ENCODE measurements around the gene MRPL51. TPM values are rescaled to one million over a fixed set of nuclear protein-coding genes. Genes with fewer than 3 reads are reported as not detected.

MRPL51 gene
- total RNA-seq, 2 donors from 2014 or later = 40.6 to 51.7 TPM

DNA sequence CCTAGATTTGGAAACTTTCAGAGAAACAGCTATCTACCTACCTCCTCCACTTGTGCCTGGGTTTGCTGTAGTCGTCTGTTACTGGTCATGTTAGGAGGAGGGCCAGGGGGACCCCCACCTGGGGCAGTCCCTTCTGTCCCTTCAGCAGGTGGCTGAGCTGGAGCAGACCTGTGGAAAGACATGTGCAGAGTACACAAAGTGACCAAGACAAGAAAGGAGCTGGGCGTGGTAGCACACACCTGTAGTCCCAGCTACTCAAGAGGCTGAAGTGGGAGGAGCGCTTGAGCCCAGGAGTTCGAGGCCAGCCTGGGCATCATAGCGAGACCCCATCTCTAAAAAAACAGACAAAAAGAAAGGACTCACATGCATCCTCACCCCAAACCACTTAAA lies 26.9 kb downstream of the MRPL51 start:
- no peak overlapping the region for H3K4me3 ChIP-seq
- H3K4me1 ChIP-seq (ENCODE audit: control insufficient read depth in 1 of 2, low read depth in 2 of 2) = peaks cover 13 to 33% of the 10 kb centered on the region in 2 donors
- H3K27me3 ChIP-seq (replicated peaks; ENCODE audit: insufficient read depth) = no peaks in the 10 kb centered on the region
- peaks cover 34% of the 10 kb centered on the region for H3K36me3 ChIP-seq
- ATAC-seq (ENCODE audit: insufficient number of reproducible peaks, low FRiP score, low read depth) (no peak), DNase-seq (ENCODE audit: low spot score) (no peak)
- no peak overlapping the region for H3K27ac ChIP-seq
- TF ChIP-seq CTCF (IDR thresholded peaks at IDR 0.05) = no peak
- no peaks in the 10 kb centered on the region for H3K9me3 ChIP-seq

- H3K9me3 ChIP-seq = no peaks in the 10 kb centered on the region
- no peaks in the 10 kb centered on the region for H3K27me3 ChIP-seq (replicated peaks; ENCODE audit: insufficient read depth)
- peaks cover 12 to 37% of the 10 kb centered on the region in 2 donors for H3K4me1 ChIP-seq (ENCODE audit: control insufficient read depth in 1 of 2, low read depth in 2 of 2)
- H3K4me3 ChIP-seq = no peak overlapping the region
- DNase-seq (ENCODE audit: low spot score) (no peak), ATAC-seq (ENCODE audit: insufficient number of reproducible peaks, low FRiP score, low read depth) (no peak)
- H3K27ac ChIP-seq = no peak overlapping the region
- peaks cover 40% of the 10 kb centered on the region for H3K36me3 ChIP-seq
- TF ChIP-seq CTCF (IDR thresholded peaks at IDR 0.05) = peak; percentile 86
These were observed 27.4 kb downstream of the MRPL51 start for GRCh38 chr12:6465467-6466183.

GRCh38 chr12:6464531-6464930 lies 28.5 kb downstream of the MRPL51 start:
- Histone ChIP-seq H3K4me3 (no peak overlapping the region), H3K27me3 (replicated peaks; ENCODE audit: insufficient read depth) (no peaks in the 10 kb centered on the region), H3K4me1 (ENCODE audit: control insufficient read depth in 1 of 2, low read depth in 2 of 2) (peaks cover 10 to 33% of the 10 kb centered on the region in 2 donors), H3K36me3 (peaks cover 45% of the 10 kb centered on the region), H3K27ac (no peak overlapping the region), H3K9me3 (no peaks in the 10 kb centered on the region)
- no peak for DNase-seq (ENCODE audit: low spot score)
- ATAC-seq (ENCODE audit: insufficient number of reproducible peaks, low FRiP score, low read depth) = no peak
- no peak for TF ChIP-seq CTCF (IDR thresholded peaks at IDR 0.05)

DNA sequence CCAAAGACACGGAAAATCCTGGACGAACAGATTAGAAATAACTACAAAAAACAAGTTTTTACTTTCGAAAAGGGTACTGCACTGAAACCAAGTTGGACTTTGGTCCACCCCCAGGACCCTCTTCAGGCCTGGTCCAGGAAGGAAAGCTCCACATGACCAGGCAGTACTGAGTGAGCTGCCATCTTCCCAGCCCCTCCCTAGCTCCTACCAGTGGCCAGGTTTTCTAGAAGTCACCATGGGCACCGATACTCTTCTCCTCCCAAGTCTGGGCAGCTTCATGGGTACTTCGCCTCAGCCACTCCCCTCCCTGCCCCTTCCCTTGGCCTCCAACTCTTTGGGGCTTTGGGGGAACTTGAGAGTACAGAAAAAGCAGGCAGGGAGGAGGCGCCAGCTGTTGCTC lies 29.2 kb downstream of the MRPL51 start:
- Histone ChIP-seq H3K9me3 (no peaks in the 10 kb centered on the region), H3K36me3 (peaks cover 48% of the 10 kb centered on the region), H3K27me3 (replicated peaks; ENCODE audit: insufficient read depth) (no peaks in the 10 kb centered on the region), H3K4me3 (no peak overlapping the region), H3K4me1 (ENCODE audit: control insufficient read depth in 1 of 2, low read depth in 2 of 2) (peaks cover 4 to 27% of the 10 kb centered on the region in 2 donors), H3K27ac (peak overlapping the region in 1 of 2 donors; percentile 25)
- ATAC-seq (ENCODE audit: insufficient number of reproducible peaks, low FRiP score, low read depth) = no peak
- no peak for TF ChIP-seq CTCF (IDR thresholded peaks at IDR 0.05)
- no peak for DNase-seq (ENCODE audit: low spot score)

DNA sequence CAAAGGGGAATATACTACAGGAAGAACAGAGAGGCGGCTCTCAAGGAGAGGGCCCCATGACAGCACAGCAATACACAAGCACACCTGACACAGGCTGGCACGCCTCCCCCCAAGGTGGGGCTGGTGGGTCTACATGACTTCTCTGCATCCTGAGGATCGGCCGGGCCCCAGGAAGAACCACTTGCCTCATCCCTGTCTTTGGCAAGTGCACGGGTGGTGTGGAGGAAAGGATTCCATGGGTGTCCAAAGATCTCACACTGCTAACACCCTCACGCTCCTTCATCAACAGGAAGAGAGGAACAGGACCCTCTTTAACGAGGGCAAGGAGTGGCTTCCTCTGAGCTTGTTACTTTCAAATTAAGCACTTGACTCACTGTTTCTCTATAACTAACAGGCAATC lies 29.8 kb downstream of the MRPL51 start:
- DNase-seq (ENCODE audit: low spot score) (no peak), ATAC-seq (ENCODE audit: insufficient number of reproducible peaks, low FRiP score, low read depth) (no peak)
- Histone ChIP-seq H3K27ac (no peak overlapping the region), H3K27me3 (replicated peaks; ENCODE audit: insufficient read depth) (no peaks in the 10 kb centered on the region), H3K36me3 (peaks cover 54% of the 10 kb centered on the region), H3K4me3 (no peak overlapping the region), H3K9me3 (no peaks in the 10 kb centered on the region), H3K4me1 (ENCODE audit: control insufficient read depth in 1 of 2, low read depth in 2 of 2) (peaks cover 0 to 20% of the 10 kb centered on the region in 2 donors)
- TF ChIP-seq CTCF (IDR thresholded peaks at IDR 0.05) = no peak

Measured in thoracic aorta (tissue), 2 donors.